BJ (cell line): ENCODE data around the gene ZMYND8. TPM values are rescaled to one million over a fixed set of nuclear protein-coding genes. Genes with fewer than 3 reads are reported as not detected.
A peak's percentile ranks its signal among the peaks of the same experiment; 100 is the strongest.

Experiments
- CTCF ChIA-PET: fragments of 350-600 bp; formaldehyde crosslinking; extraction: SDS; loops from one replicate; lab custom pipeline; 2021; ENCODE audit warnings: antibody characterized with exemption, inconsistent platforms; lab: Yijun Ruan, JAX
- POLR2A ChIA-PET: fragments of 300-600 bp; sonication (Branson Sonifier 250); formaldehyde crosslinking; extraction: SDS; loops from one replicate; lab custom pipeline; 2021; ENCODE audit warnings: antibody characterized with exemption; lab: Charles Lee
- DNase-seq: peaks from one replicate; pipeline ENCODE4 v3.0.0-alpha.2; 2011; ENCODE audit warnings: low read depth
- H3K27me3 ChIP-seq: 2 replicates; pipeline ENCODE4 v1.6.0; 2011; ENCODE audit warnings: low read length; ENCODE audit not compliant: control insufficient read depth, insufficient read depth
- H3K36me3 ChIP-seq: 2 replicates; pipeline ENCODE4 v1.5.1; 2011; ENCODE audit warnings: low read length; ENCODE audit not compliant: control insufficient read depth, insufficient read depth
- H3K4me3 ChIP-seq: 2 replicates; pipeline ENCODE4 v1.5.1; 2011; ENCODE audit warnings: low read depth, mild to moderate bottlenecking, control low read depth, low read length
- polyA plus RNA-seq: library from polyadenylated mRNA; depleted of rRNA; stranded (reverse); fragments of >200 nt; gene quantifications from 2 replicates; pipeline ENCODE4 v1.2.3, GENCODE V29; 2011
- TF ChIP-seq, protein P1 (sequence below): IDR thresholded peaks from 2 replicates; pipeline ENCODE4 v1.5.1; 2011; ENCODE audit warnings: low read depth, mild to moderate bottlenecking, control low read depth, inconsistent platforms, low read length, moderate library complexity; ENCODE audit not compliant: insufficient read depth

ZMYND8 gene
- polyA plus RNA-seq, 1 experiment: 12.7 TPM

DNA sequence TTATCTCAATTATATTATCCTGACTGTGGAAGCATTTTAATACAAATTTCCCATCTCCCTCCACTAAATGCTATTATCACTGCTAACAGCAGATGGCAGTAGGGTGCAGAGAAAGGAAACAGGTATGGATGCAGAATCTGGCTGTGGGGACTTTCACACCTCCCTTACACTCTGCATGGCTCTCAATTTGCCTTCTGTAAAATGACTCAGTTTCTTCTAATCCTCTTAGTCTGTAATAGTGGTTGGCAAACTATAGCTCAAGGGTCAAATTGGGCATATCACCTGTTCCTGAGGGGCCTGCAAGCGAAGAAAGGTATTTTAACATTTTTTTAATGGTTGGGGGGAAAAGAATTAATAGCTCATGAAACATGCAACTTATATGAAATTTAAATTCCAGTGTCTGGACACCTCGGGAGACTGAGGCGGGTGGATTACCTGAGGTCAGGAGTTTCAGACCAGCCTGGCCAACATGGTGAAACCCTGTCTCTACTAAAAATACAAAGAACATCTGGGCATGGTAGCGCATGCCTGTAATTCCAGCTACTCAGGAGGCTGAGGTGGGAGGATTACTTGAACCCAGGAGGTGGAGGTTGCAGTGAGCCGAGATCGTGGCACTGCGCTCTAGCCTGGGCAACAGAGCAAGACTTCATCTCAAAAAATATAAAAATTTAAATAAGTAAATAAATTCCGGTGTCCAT lies 83.5 kb downstream of the ZMYND8 start:
- H3K36me3 ChIP-seq: peaks cover 6% of the 10 kb centered on the region
- DNase-seq: no peak
- no peak overlapping the region for H3K4me3 ChIP-seq
- H3K27me3 ChIP-seq: no peaks in the 10 kb centered on the region
- TF ChIP-seq, protein P1, sequence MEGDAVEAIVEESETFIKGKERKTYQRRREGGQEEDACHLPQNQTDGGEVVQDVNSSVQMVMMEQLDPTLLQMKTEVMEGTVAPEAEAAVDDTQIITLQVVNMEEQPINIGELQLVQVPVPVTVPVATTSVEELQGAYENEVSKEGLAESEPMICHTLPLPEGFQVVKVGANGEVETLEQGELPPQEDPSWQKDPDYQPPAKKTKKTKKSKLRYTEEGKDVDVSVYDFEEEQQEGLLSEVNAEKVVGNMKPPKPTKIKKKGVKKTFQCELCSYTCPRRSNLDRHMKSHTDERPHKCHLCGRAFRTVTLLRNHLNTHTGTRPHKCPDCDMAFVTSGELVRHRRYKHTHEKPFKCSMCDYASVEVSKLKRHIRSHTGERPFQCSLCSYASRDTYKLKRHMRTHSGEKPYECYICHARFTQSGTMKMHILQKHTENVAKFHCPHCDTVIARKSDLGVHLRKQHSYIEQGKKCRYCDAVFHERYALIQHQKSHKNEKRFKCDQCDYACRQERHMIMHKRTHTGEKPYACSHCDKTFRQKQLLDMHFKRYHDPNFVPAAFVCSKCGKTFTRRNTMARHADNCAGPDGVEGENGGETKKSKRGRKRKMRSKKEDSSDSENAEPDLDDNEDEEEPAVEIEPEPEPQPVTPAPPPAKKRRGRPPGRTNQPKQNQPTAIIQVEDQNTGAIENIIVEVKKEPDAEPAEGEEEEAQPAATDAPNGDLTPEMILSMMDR: peak; percentile 80
- ChIA-PET CTCF (interaction anchor here (0.6 to 6.7 kb wide), 34 partner anchors 9 to 1347 kb away, joined by 3 to 321 read pairs (median 4); partner anchors contain the start of gene ZMYND8), POLR2A (no interaction called here)

DNA sequence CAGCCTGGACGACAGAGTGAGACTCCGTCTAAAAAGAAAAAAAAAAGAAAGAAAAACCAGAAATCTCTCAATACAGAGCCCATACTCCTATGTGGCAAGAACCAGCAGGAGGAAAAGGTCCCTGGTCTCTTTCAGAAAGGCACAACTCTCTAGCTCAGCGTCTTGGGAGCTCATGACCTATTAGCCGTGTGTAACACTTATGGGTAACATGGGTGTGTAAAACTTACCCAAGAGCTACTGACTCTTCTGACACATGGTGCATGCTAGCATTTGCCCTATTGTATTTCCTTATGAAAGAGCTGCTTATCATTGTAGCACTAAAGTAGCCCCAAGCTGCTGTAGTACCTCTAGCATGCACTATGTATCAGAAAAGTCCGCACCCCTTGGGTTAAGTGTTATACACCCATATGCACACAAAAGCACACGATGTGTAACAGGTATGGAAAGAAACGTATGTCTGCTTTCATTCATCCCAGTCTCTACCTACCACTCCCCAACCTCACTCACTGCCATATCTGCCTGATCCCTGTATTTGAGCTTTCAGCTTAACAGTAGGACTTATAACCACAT lies 85.4 kb downstream of the ZMYND8 start:
- H3K36me3 ChIP-seq: peaks cover 5% of the 10 kb centered on the region
- ChIA-PET POLR2A (interaction anchor here (0.9 kb wide), 1 partner anchor 113 kb away, joined by 3 read pairs; no protein-coding TSS in a partner anchor), CTCF (interaction anchor here (1.0 to 6.7 kb wide), 10 partner anchors 12 to 350 kb away, joined by 4 to 321 read pairs (median 9); partner anchors contain the start of genes NCOA3 and ZMYND8)
- no peaks in the 10 kb centered on the region for H3K27me3 ChIP-seq
- no peak for DNase-seq
- TF ChIP-seq, protein P1: no peak
- no peak overlapping the region for H3K4me3 ChIP-seq

DNA sequence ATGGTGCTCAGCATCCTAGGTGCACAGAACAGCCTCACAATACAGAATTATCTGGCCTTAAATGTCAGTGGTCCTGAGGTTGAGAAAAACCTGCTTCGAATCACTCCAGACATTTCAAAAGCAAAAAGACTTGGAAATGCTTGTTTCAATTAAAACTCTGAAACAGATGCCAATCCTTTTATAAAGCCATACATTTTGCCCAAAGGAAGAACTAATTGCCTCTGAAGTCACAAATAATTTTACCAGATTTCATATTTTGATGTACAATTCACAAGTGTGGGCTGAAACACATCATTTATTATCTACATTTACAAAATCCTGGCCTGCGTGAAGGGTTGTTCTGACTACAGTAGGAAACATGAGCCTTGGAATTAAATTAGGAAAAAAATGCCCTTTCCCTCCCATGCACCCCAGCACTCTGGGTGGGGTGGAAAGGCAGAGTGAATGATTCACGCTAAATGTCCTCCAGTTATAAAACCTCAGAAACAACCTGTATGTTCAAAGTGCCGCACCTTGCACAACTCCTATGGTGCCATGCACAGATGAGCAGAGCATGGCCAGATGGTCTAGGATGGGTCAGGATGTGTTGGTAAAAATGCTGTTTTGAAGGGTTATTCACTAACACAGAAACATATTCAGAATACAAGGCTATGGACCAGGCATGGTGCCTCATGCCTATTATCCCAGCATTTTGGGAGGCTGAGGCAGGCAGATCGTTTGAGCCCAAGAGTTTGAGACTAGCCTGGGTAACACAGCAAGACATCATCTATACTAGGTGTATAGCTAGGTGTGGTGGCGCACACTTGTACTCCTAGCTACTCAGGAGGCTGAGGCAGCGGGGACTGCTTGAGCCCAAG lies 87.0 kb downstream of the ZMYND8 start:
- CTCF ChIA-PET: interaction anchor here (6.7 kb wide), 1 partner anchor 113 kb away, joined by 321 read pairs; no protein-coding TSS in a partner anchor
- POLR2A ChIA-PET: no interaction called here

DNA sequence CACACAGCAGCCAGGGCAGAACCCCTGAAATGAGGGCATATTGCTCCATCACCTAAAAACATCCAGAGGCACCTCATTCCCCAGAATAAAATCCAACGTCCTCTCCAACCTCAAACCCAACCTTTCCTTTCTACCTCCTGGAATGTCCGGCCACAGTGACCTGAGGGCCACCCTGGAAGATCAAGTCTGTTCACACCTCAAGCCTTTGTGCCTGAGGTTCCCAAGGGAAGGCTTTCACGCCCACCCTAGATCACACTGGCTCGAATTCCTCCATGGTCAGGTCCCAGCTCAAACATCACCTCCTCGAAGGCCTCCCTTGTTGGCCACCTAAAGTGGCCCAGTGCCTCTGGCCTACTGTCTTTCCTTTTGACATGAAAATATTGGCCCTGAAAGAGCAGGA lies 88.9 kb downstream of the ZMYND8 start:
- no peaks in the 10 kb centered on the region for H3K27me3 ChIP-seq
- H3K4me3 ChIP-seq: no peak overlapping the region
- H3K36me3 ChIP-seq: peaks cover 5% of the 10 kb centered on the region
- no peak for DNase-seq
- ChIA-PET POLR2A (no interaction called here), CTCF (interaction anchor here (0.6 kb wide), 1 partner anchor 94 kb away, joined by 3 read pairs; no protein-coding TSS in a partner anchor)
- TF ChIP-seq, protein P1: no peak

More for the DNA sequence above, 87.0 kb downstream of the ZMYND8 start:
- H3K4me3 ChIP-seq: no peak overlapping the region
- H3K36me3 ChIP-seq: peaks cover 5% of the 10 kb centered on the region
- H3K27me3 ChIP-seq: no peaks in the 10 kb centered on the region
- DNase-seq: no peak
- TF ChIP-seq, protein P1: no peak
